GM18909 (cell line): ENCODE measurements around the gene MCM3AP.
"Not testable (repeated sequence)": the region's sequence is repeated elsewhere in the genome, so short reads cannot be mapped to it uniquely, and the experiment has no call there.

Source experiments
- ATAC-seq: cut with Tn5 transposase; IDR thresholded peaks from one replicate; pipeline ENCODE4 v1.9.1; 2021; ENCODE audit warnings: mild to moderate bottlenecking; ENCODE audit not compliant: unreplicated experiment, poor library complexity

MCM3AP gene

DNA sequence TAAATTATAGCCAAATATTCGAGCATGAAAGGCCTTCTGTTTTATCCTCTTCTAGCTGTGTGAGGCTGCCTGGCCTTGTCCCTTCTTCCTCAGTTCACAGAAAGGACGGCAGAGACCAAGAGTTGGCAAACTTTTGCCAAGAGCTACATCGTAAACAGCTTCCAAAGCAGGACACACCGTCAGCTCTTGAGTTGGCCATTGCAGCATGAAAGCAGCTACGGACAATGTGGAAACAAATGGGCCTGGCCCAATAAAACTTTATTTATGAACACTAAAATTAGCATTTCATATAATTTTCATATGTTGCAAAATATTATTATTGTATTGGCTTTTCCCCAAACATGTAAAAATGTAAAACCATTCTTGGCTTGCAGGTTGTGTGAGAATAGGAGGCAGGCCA lies 27.5 kb upstream of the MCM3AP start:
- no peak for ATAC-seq

DNA sequence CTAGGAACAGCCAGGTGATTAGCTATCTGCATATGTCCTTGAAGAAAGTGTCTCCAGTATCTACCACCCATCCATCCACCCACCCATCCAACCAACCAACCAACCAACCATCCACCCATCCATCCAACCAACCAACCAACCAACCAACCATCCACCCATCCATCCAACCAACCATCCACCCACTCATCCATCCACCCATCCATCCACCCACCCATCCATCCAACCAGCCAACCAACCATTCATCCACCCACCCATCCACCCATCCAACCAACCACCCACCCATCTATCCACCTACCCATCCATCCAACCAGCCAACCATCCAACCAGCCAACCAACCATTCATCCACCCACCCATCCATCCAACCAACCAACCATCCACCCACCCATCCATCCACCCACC lies 26.2 kb upstream of the MCM3AP start:
- ATAC-seq: no peak

DNA sequence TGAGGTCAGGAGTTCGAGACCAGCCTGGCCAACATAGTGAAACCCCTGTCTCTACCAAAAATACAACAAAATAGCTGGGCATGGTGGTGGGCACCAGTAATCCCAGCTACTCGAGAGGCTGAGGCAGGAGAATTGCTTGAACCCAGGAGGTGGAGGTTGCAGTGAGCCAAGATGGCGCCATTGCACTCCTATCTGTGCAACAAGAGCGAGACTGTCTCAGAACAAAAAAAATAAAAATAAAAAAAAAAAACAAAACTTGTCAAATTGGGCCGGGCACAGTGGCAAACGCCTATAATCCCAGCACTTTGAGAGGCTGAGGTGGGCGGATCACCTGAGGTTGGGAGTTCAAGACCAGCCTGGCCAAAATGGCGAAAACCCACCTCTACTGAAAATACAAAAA lies 24.8 kb upstream of the MCM3AP start:
- ATAC-seq: not testable (repeated sequence)

GRCh38 chr21:46308431-46308830 lies 23.0 kb upstream of the MCM3AP start:
- ATAC-seq: no peak

GRCh38 chr21:46307625-46308024 lies 22.2 kb upstream of the MCM3AP start:
- no peak for ATAC-seq

GRCh38 chr21:46304955-46305354 lies 19.5 kb upstream of the MCM3AP start:
- ATAC-seq: no peak

DNA sequence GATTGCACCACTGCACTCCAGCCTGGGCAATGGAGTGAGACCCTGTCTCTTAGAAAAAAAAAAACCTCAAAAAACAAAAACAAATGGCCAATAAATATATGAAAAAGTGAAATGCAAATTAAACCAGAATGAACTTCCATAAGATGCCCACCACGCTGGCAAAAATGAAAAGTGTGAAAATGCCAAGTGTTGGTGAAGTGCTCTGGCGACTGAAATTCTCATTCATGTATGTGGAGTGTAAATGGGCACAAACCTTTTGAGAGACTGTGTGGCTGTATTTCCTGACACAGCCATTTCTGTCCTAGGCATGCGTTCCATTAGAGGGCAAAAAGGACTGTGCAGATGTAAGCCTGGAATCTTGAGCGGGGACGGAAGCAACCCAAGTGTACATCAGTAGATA lies 19.0 kb upstream of the MCM3AP start:
- ATAC-seq: no peak

- ATAC-seq: no peak
Measured at GRCh38 chr21:46301759-46302158, 16.3 kb upstream of the MCM3AP start.

- no peak for ATAC-seq
Measured at GRCh38 chr21:46299167-46299566, 13.8 kb upstream of the MCM3AP start.

DNA sequence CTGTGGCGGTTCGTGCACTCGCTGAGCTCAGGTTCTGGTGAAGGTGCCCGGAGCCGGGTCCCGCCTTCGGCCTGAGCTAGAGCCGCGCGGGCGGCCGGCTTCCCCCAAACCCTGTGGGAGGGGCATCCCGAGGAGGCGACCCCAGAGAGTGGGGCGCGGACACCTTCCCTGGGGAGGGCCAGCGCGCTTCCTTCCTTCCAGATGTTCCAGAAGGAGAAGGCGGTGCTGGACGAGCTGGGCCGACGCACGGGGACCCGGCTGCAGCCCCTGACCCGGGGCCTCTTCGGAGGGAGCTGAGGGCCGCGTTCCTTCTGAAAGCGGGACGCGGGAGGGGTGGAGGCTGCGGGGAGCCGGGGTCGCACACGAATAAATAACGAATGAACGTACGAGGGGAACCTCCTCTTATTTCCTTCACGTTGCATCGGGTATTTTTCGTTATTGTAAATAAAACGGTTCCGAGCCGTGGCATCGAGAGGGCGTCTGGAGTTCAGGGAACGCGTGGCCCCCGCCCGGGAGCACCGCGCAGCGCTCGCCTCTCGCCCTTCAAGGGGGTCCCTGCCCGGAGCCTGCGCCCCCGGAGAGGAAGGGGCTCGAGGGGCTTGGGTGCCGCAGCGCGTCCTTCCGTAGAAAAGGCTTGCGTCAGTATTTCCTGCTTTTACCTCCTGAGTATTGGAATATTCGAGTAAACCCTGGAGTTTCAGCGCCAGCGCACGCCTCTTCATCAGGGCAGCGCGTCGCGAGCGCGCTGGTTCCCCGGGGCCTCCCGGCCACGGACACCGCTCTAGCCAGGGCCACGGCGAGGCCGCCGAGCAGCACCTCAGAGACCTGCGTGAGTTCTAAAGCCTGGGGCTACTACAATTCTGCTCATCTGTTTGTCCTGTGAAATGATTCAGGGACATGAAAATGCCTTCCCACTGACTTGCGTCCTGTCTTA lies 12.2 kb upstream of the MCM3AP start:
- ATAC-seq: no peak

GRCh38 chr21:46295996-46296752 lies 10.8 kb upstream of the MCM3AP start:
- peak; percentile 81 for ATAC-seq

DNA sequence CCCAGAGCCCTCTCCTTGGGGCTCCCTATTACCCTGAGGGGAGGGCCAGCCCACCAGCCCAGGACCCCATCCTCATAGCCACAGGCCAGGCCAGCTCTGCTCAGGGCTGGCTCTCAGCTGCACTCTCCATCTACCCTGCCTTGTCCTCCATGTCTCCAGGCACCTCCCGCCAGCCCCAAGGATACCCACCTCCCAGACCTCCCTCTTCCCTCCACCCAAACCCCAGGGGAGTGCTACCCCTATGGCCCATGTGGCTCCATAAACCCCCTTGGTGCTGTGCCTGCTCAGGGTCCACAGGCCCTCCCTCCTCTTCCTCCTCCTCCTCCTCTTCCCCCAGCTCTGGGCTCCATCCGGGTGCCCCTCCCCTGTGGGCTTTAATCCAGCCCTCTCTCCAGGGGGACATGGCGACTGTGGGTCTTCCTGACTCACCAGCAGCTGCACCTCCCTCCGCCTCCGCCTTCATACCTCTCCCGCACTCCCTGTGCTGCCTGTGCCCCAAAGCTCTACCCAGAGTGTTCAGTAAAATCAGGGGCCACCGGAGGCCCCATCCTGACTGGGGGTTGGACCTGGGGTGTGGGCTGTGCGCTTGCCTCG lies 9.9 kb upstream of the MCM3AP start:
- no peak for ATAC-seq

- no peak for ATAC-seq
Measured at GRCh38 chr21:46294647-46295176, 9.3 kb upstream of the MCM3AP start.

- no peak for ATAC-seq
Measured at GRCh38 chr21:46291561-46291960, 6.2 kb upstream of the MCM3AP start.

DNA sequence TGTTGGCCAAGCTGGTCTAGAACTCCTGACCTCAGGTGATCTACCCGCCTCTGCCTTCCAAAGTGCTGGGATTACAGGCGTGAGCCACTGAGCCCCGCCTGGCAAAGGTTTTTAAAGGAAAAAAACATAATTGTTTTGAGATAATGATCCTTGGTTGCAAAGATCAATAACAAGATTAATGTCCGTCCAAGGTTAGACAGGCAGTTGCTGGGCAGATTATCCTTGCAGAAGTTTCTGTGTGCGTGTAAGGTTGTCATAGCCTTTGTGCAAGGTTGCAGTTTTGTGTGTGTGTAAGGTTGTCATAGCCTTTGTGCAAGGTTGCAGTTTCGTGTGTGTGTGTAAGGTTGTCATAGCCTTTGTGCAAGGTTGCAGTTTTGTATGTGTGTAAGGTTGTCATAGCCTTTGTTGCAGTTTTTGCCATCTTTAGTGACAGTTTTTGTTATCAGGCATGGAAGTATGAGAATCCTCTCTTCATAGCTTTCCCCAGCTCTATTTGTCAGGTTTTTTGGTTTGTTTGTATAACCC lies 4.3 kb upstream of the MCM3AP start:
- ATAC-seq: no peak

- ATAC-seq: no peak
Measured at GRCh38 chr21:46287541-46287940, 2.1 kb upstream of the MCM3AP start.

- ATAC-seq: no peak
Measured at GRCh38 chr21:46286648-46287002, 1.2 kb upstream of the MCM3AP start.

GRCh38 chr21:46285761-46286647 lies 593 bp upstream of the MCM3AP start, which contains the start of gene YBEY:
YBEY (plus strand) TSS chr21:46286342; CDS start chr21:46286914, 572 bp downstream.
- peak; percentile 86 for ATAC-seq

- ATAC-seq: no peak
Measured at GRCh38 chr21:46284733-46285132, 678 bp downstream of the MCM3AP start.
